HG03159 (cell line): ENCODE measurements around the gene PIN1.
"Not testable (repeated sequence)": the region's sequence is repeated elsewhere in the genome, so short reads cannot be mapped to it uniquely, and the experiment has no call there.

Experiments
- ATAC-seq: cut with Tn5 transposase; IDR thresholded peaks from one replicate; pipeline ENCODE4 v1.9.1; 2021; ENCODE audit warnings: mild to moderate bottlenecking, moderate library complexity; ENCODE audit not compliant: unreplicated experiment

The PIN1 gene

GRCh38 chr19:9818175-9818733 lies 16.9 kb upstream of the PIN1 start:
- no peak for ATAC-seq

DNA sequence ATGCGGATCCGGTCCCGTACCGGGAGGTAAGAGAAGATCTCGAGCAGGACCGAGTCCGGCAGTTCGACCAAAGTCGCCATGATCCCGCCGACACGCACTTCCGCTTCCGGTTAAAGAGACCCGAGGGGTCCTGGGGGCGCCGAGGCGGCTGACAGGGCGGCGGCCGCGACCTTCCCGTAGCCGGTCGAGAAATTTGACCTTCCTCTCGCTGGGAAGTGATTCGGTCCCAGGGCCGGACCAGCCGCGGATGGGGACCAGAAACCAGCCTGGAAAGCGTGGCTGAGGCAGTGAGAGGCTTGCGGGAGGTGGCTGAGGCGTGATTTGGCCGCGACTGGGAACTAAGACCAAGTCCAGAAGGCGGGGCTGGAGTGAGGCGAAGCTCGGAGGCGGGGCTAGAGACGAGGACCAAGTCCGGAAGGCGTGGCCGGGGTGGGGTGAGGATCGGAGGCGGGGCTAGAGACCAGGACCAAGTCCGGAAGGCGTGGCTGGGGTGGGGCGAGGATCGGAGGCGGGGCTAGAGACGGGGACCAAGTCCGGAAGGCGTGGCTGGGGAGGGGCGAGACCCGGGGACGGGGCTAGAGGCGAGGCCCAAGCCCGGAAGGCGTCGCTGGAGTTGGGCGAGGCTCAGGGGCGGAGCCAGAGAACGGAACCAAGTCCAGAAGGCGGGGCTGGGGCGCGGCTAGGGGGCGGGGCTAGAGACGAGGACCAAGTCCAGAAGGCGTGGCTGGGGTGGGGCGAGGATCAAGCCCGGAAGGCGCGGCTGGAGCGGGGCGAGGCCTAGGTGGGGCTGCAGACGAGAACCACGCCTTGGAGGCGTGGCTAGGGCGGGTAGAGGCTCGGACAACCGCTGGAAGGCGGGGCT lies 16.2 kb upstream of the PIN1 start, which contains the start of gene FBXL12:
Gene FBXL12 (minus strand): TSS at position 346 of the 862 bp plus-strand sequence. CDS start 266 bp downstream, at position 80.
- peak; percentile 78 for ATAC-seq

DNA sequence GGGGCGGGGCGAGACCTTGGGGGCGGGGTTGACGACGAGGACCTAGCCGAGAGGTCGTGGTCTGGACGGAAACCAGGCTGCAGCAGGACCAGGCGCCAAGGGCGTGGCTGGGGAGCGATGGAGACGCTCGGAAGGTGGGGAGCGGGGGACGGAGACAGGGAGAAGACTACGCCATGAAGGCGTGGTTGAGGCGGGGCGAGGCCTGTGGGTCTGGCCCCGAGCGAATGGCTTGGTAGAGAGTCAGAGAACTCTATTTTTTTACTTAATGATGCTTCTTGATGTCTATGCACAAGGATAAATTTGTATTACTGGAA lies 15.6 kb upstream of the PIN1 start:
- ATAC-seq = no peak

DNA sequence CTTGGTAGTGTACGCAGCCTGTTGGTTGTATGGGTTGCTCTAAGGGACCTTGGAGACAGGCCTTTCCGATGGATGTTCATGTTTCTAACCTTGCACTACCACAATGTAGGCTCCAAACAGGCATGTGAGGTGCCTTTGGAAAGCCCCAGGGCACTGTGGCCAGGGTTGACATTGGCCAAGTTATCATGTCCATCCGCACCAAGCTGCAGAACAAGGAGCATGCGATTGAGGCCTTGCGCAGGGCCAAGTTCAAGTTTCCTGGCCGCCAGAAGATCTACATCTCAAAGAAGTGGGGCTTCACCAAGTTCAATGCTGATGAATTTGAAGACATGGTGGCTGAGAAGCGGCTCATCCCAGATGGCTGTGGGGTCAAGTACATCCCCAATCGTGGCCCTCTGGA lies 15.1 kb upstream of the PIN1 start:
- not testable (repeated sequence) for ATAC-seq

- ATAC-seq = no peak
Measured at GRCh38 chr19:9823816-9824215, 11.3 kb upstream of the PIN1 start.

DNA sequence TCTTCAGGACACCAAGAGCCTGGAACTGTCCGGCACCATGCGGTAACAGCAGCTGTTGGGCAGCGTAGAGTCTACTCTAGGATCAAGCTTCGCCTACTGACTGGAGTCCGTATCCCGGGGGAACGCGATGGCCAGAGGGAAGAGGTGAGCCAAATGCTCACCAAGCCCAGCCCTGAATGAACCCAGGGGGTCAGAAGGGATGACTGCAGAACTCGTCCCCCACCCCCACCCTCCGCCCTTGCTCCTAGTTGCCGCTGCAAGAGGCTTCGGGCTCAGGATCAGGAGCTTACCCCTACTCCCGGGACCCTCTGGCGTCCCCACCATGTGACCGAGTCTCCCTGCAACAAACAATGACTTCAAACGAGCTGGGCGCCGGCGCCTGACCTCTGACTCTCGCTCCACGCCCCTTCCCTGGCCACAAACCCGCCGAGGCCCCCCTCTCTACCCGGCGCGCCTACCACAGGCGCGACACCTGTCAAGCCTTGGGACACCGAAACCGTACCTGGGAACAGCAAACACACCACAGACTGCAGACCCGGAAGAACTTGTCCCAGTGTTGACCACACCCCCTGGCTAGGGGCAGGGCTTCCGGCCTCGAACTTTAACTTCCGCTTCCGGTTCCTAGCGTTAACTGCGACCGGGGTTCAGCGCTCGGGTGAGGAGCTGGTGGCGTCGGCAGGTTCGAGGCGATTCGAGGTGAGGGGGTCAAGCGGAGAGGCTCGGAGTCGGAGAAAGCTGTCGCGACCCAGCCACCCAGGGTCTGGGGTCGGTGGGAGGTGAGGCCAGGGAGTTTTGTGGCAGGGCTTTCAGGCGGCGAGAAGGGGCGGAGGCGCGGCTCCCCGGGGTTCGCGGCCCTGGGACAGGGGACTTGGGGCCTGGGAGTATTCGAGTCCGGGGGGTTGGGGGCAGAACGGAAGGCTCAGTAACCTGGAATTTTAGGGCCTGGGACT lies 7.6 kb upstream of the PIN1 start, which contains the start of gene UBL5:
Gene UBL5 (plus strand): TSS at position 630 of the 950 bp plus-strand sequence. CDS start 420 bp downstream, outside the sequence.
- ATAC-seq = peak; percentile 90

DNA sequence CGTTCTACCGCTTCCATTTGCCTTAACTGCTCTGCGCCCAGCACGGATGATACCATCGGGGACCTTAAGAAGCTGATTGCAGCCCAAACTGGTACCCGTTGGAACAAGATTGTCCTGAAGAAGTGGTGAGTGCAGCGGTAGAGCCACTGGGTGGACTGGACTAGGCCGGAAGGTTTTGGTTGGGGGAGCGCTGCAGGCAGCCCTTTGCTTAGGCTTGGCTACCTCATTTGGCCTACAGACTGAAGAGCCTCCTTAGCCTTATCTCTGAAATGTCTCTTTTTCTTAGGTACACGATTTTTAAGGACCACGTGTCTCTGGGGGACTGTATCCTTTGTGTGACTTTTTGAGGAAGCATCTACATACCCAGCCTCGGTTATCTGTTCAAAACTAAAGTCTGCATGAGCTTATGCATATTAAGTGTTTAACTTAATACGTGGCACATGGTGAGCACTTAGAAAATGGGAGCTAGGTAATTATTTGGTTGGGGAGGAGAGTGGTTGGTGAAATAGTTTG lies 6.5 kb upstream of the PIN1 start:
- ATAC-seq = no peak

DNA sequence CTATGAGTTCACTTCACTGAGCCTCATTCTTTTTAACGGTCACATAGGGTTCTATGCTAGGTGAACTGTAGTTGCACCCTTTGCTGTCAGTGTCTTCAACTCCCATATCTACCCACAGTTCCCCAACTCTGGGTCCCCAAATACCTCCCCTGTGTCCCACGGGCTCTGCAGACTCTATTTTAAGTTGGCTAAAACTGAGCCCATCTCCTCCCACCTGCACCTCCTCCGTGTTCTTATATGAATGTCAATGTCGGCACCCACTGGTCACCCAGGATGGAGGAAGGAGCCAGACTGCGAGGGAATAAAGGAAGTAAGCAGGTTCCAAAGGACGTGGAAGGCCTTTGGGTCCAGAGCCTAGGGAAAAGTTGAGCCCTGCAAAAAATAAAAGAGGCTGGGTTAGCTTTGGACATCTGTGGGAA lies 802 bp upstream of the PIN1 start:
- no peak for ATAC-seq

DNA sequence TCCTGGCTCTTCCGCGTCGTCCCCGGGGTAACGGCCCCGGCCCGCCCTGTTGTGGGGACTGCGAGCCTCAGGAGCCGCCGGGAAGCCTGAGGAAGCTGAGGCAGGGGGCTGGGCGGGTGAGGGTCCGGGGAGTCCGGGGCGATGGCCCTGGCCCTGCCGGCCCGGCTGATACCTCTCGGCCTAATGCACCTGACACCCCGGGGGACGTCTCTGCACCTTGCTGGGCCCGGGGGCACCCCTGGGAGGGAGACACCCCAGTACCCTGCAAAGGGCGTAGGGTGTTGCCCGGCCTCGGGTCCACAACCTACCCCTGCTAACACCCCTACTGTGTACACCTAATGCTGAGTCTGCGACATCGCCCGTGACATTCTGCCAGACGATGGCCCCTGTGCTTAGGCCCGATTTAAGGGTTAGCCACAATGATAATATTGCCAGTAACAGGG lies 410 bp downstream of the PIN1 start:
- ATAC-seq = peak; percentile 5

GRCh38 chr19:9836021-9836420 lies 903 bp downstream of the PIN1 start:
- ATAC-seq = no peak

DNA sequence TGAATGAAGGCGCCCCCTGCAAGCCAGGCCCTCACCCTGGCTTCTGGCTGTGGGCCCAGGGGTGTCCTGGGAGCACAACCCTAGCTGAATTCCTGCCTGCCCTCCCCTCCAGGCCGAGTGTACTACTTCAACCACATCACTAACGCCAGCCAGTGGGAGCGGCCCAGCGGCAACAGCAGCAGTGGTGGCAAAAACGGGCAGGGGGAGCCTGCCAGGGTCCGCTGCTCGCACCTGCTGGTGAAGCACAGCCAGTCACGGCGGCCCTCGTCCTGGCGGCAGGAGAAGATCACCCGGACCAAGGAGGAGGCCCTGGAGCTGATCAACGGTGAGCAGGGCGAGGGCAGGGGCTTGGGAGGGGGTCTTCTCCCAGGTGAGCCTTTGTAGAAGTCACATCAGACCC lies 3.2 kb downstream of the PIN1 start:
- no peak for ATAC-seq

GRCh38 chr19:9839415-9839814 lies 4.3 kb downstream of the PIN1 start:
- ATAC-seq = no peak

GRCh38 chr19:9842834-9843625 lies 7.9 kb downstream of the PIN1 start:
- ATAC-seq = no peak

GRCh38 chr19:9843626-9844273 lies 8.6 kb downstream of the PIN1 start:
- not testable (repeated sequence) for ATAC-seq

GRCh38 chr19:9847087-9847671 lies 12.1 kb downstream of the PIN1 start:
- no peak for ATAC-seq

DNA sequence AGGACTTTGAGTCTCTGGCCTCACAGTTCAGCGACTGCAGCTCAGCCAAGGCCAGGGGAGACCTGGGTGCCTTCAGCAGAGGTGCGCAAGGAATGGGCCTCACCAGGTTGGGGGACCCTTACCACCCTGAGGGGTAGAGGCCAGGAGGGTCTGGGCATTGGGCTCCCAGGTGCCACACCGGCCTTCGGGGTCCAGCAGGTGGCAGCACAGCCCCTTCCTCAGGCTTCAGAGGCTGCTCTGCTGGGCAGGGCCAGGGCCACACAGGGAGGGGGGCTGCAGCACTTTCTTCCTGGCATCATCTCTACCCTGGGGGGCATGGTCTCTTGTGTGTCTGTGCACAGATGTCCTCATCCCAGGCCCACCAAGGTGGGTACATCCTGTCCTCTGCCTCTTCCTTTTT lies 12.9 kb downstream of the PIN1 start:
- ATAC-seq = no peak

- no peak for ATAC-seq
Measured at GRCh38 chr19:9848762-9849161, 13.6 kb downstream of the PIN1 start.

DNA sequence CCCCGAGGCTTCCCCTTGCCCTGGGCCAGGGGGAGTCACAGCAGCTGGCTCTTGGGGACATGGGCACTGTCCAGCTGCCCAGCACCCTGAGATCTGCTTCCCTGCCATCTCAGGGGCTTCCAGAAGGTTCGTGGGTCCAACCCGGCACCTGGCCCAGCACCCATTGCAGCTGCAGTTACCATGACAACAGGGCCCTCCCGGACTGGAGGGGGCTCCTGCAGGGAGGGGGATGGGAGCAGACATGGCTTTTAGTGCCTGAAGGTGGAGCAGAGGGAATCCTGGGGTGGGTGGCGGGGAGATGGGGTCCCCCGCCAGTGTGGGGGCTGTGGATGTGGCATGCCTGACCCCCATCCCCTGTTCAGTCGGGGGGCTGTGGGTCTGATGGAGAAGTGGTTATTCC lies 14.7 kb downstream of the PIN1 start:
- no peak for ATAC-seq

DNA sequence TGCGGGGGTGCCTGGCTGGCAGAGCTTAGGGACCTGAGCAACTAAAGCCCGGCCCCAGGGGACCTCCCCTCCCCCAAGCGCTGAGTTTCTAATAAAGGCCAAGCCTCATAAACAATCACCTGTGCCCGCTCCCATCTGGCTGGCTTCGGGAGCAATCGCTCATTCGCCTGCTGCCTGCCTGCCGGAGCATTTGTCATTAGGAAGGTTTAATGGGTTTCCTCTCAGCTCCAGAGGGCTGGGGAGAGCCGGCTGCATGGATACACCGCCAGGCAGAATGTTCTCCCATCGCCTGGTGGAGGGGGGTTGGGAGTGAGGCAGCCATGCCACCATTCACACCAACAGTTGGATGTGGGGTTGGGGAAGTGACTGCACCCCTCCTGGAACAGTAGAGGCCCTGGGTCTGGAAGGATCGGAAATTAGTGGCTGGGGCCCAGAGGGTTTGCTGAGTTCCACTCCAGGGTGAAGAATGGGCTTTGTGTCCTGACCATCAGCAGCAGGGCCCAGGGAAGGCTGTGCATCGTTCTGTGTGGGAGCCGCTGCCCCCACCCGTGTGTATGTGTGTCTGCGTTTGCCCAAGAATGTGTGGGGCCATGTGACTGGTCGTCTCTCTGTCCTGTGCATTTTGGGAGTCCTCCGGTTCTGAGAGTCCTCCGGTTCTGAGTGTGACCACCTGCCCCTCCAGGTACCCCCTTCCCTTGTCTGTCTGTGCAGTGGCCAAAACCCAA lies 15.3 kb downstream of the PIN1 start:
- ATAC-seq = no peak
